HCT116 (cell line): ENCODE data around the gene DRC7. TPM values are rescaled to one million over a fixed set of nuclear protein-coding genes. Genes with fewer than 3 reads are reported as not detected.

Experiments
- ATAC-seq: fragments of 200-7000 bp; cut with Tn5 transposase; 2 replicates; pipeline ENCODE4 v1.9.1; 2020; ENCODE audit warnings: mild to moderate bottlenecking, moderate library complexity
- BruUV-seq: library from RNA; stranded (reverse); fragments of 400-500 nt; replicated peaks from 2 replicates; lab custom pipeline; 2021; lab: Mats Ljungman, UMichigan
- CTCF ChIA-PET: fragments of 300-600 bp; sonication (Branson Sonifier 250); formaldehyde crosslinking; loops from one replicate; lab custom pipeline; 2021; ENCODE audit warnings: antibody characterized with exemption; lab: Charles Lee
- POLR2A ChIA-PET: fragments of 300-600, 350-600 bp; sonication (Branson Sonifier 250); formaldehyde crosslinking; loops from one replicate; lab custom pipeline; 2021; ENCODE audit warnings: antibody characterized with exemption; lab: Charles Lee
- RAD21 ChIA-PET, 2 experiments: fragments of 300-600 bp; sonication (Branson Sonifier 250); formaldehyde crosslinking; loops; one replicate each; lab custom pipeline; 2023; ENCODE audit warnings: low total read pairs in 2 of 2; ENCODE audit not compliant: uncharacterized antibody in 2 of 2, unreplicated experiment in 2 of 2, low non-redundant PET in 1 of 2; lab: Charles Lee
- DNase-seq: peaks from one replicate; pipeline ENCODE4 v3.0.0-alpha.2; 2010; ENCODE audit warnings: low read depth, low spot score
- H2AFZ ChIP-seq: fragments of 200-600 bp; shearing (Covaris generic), sonication (generic); 2 replicates; pipeline ENCODE4 v1.6.1; 2017; ENCODE audit warnings: low read depth, mixed run types, mixed read lengths, antibody characterized with exemption, low read length; ENCODE audit not compliant: poor library complexity, severe bottlenecking
- H3K27ac ChIP-seq: 2 replicates; pipeline ENCODE4 v1.5.1; 2012; ENCODE audit warnings: low read depth, low read length
- H3K27me3 ChIP-seq: fragments of 200-600 bp; sonication (generic); 2 replicates; pipeline ENCODE4 v1.6.1; 2016; ENCODE audit warnings: mixed run types, low read length, mixed read lengths; ENCODE audit not compliant: insufficient read depth
- H3K36me3 ChIP-seq, 2 experiments: fragments of 200-500 bp in 1 of 2; fragments of 200-600 bp in 1 of 2; sonication (Bioruptor generic) in 1 of 2; sonication (generic) in 1 of 2; 2 replicates each; pipeline versions ENCODE4 v1.5.1 to v1.6.1; 2014 to 2016; ENCODE audit warnings: low read length in 2 of 2, inconsistent platforms in 1 of 2, mixed read lengths in 1 of 2, mixed run types in 1 of 2; ENCODE audit not compliant: insufficient read depth in 2 of 2, control insufficient read depth in 1 of 2
- H3K4me1 ChIP-seq, 2 experiments: fragments of 200-600 bp in 1 of 2; sonication (generic) in 1 of 2; 2 replicates each; pipeline versions ENCODE4 v1.5.1 to v1.6.1; 2012 to 2017; ENCODE audit warnings: low read length in 2 of 2, inconsistent platforms in 1 of 2, mild to moderate bottlenecking in 1 of 2, mixed read lengths in 1 of 2, mixed run types in 1 of 2, moderate library complexity in 1 of 2; ENCODE audit not compliant: insufficient read depth in 2 of 2, control insufficient read depth in 1 of 2
- H3K4me2 ChIP-seq: fragments of 200-600 bp; sonication (generic); 2 replicates; pipeline ENCODE4 v1.6.1; 2017; ENCODE audit warnings: mixed run types, low read length, mixed read lengths
- H3K4me3 ChIP-seq, 2 experiments: fragments of 200-600 bp in 1 of 2; sonication (generic) in 1 of 2; replicated peaks in 1 of 2; 2 replicates each; pipeline ENCODE4 v1.5.1; 2011 to 2016; ENCODE audit warnings: low read length in 2 of 2, control low read depth in 1 of 2, low read depth in 1 of 2, mild to moderate bottlenecking in 1 of 2, mixed read lengths in 1 of 2, mixed run types in 1 of 2
- H3K79me2 ChIP-seq: fragments of 200-600 bp; sonication (generic); 2 replicates; pipeline ENCODE4 v1.6.1; 2017; ENCODE audit warnings: mild to moderate bottlenecking, mixed run types, low read length, moderate library complexity, mixed read lengths; ENCODE audit not compliant: insufficient read depth
- H3K9ac ChIP-seq: fragments of 200-600 bp; sonication (generic); 2 replicates; pipeline ENCODE4 v1.6.1; 2016; ENCODE audit warnings: low read length, mixed read lengths
- H3K9me2 ChIP-seq: fragments of 200-600 bp; sonication (generic), shearing (Covaris generic); 2 replicates; pipeline ENCODE4 v1.6.1; 2017; ENCODE audit warnings: mixed run types, mild to moderate bottlenecking, moderate library complexity; ENCODE audit not compliant: insufficient read depth
- H3K9me3 ChIP-seq, 2 experiments: fragments of 200-500 bp in 1 of 2; fragments of 200-600 bp in 1 of 2; sonication (Bioruptor generic) in 1 of 2; sonication (generic) in 1 of 2; 2 replicates each; pipeline ENCODE4 v1.6.1; 2014 to 2017; ENCODE audit warnings: low read length in 2 of 2, mixed read lengths in 2 of 2, inconsistent platforms in 1 of 2, low read depth in 1 of 2, mild to moderate bottlenecking in 1 of 2, mixed run types in 1 of 2, moderate library complexity in 1 of 2; ENCODE audit not compliant: control insufficient read depth in 1 of 2, insufficient read depth in 1 of 2
- H4K20me1 ChIP-seq: fragments of 200-600 bp; sonication (generic), shearing (Covaris generic); 2 replicates; pipeline ENCODE4 v1.6.1; 2017; ENCODE audit warnings: mixed run types, mild to moderate bottlenecking, moderate library complexity; ENCODE audit not compliant: insufficient read depth
- CBX3 ChIP-seq: IDR thresholded peaks from 2 replicates; pipeline ENCODE4 v1.6.1; 2012; ENCODE audit warnings: low read depth
- CEBPB ChIP-seq: IDR thresholded peaks from 2 replicates; pipeline ENCODE4 v1.6.1; 2012; ENCODE audit warnings: low read depth
- EGR1 ChIP-seq: IDR thresholded peaks from 2 replicates; pipeline ENCODE4 v1.6.1; 2012; ENCODE audit warnings: low read depth
- ELF1 ChIP-seq: IDR thresholded peaks from 2 replicates; pipeline ENCODE4 v1.6.1; 2012; ENCODE audit warnings: low read depth, borderline replicate concordance
- EZH2 ChIP-seq: fragments of 200-600 bp; sonication (generic); IDR thresholded peaks from 2 replicates; pipeline ENCODE4 v1.6.1; 2017; ENCODE audit warnings: antibody characterized with exemption, mixed run types
- FOSL1 ChIP-seq: IDR thresholded peaks from 2 replicates; pipeline ENCODE4 v1.6.1; 2012; ENCODE audit warnings: low read depth
- MAX ChIP-seq: IDR thresholded peaks from 2 replicates; pipeline ENCODE4 v1.6.1; 2012
- RAD21 ChIP-seq: IDR thresholded peaks from 2 replicates; pipeline ENCODE4 v1.6.1; 2012; ENCODE audit warnings: low read depth, mild to moderate bottlenecking
- SRF ChIP-seq: IDR thresholded peaks from 2 replicates; pipeline ENCODE4 v1.6.1; 2012; ENCODE audit warnings: low read depth
- ZFX ChIP-seq: fragments of 450-650 bp; IDR thresholded peaks from 2 replicates; pipeline ENCODE4 v1.6.1; 2017
- ZNF274 ChIP-seq: fragments of 200-500 bp; sonication (Bioruptor generic); IDR thresholded peaks from 2 replicates; pipeline ENCODE4 v1.6.1; 2014; ENCODE audit warnings: mild to moderate bottlenecking, low read depth, low read length, inconsistent platforms
- intact Hi-C: fragments of 100-400 bp; cut with micrococcal nuclease; formaldehyde crosslinking; loops from 2 replicates; pipeline ENCODE4 v1.10.0; 2022
- total RNA-seq: library from RNA; stranded (reverse); gene quantifications from one replicate; pipeline ENCODE4 v1.2.1, GENCODE V29; 2021; ENCODE audit not compliant: unreplicated experiment
- TF ChIP-seq, protein P1 (sequence below): IDR thresholded peaks from 2 replicates; pipeline ENCODE4 v1.6.1; 2012
- TF ChIP-seq, protein P2 (sequence below), 3 experiments: fragments of 200-600 bp in 1 of 3; sonication (generic) in 1 of 3; IDR thresholded peaks in 2 of 3; conservative IDR thresholded peaks in 1 of 3; 2 replicates each; pipeline ENCODE4 v1.5.1; 2012 to 2017; ENCODE audit warnings: low read depth in 2 of 3, low read length in 2 of 3, antibody characterized with exemption in 1 of 3, borderline replicate concordance in 1 of 3, control low read depth in 1 of 3, mild to moderate bottlenecking in 1 of 3, mixed read lengths in 1 of 3, mixed run types in 1 of 3, moderate library complexity in 1 of 3; ENCODE audit not compliant: insufficient read depth in 1 of 3
- TF ChIP-seq, protein P3 (sequence below): IDR thresholded peaks from 2 replicates; pipeline ENCODE4 v1.6.1; 2011; ENCODE audit warnings: mild to moderate bottlenecking, low read length, moderate library complexity; ENCODE audit not compliant: insufficient replicate concordance; ENCODE audit errors: extremely low read depth

Gene DRC7
- total RNA-seq, 1 experiment from 2014 or later, result 0.91 TPM

GRCh38 chr16:57675741-57676551, 18.7 kb upstream of the DRC7 start:
- H2AFZ ChIP-seq, result no peak overlapping the region
- TF ChIP-seq, protein P1, sequence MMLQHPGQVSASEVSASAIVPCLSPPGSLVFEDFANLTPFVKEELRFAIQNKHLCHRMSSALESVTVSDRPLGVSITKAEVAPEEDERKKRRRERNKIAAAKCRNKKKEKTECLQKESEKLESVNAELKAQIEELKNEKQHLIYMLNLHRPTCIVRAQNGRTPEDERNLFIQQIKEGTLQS, result no peak
- no peak for TF ChIP-seq CEBPB
- no peak for TF ChIP-seq EGR1
- TF ChIP-seq ELF1, result no peak
- TF ChIP-seq, all 23 proteins: peak for 0
- no peak for ATAC-seq
- ChIA-PET POLR2A (no interaction called here), CTCF (interaction anchor here (1.3 kb wide), 1 partner anchor 85 kb away, joined by 3 read pairs; no protein-coding TSS in a partner anchor), RAD21 (no interaction called here)
- Histone ChIP-seq H3K79me2 (no peaks in the 10 kb centered on the region), H3K4me1 (peaks cover 8 to 16% of the 10 kb centered on the region in 2 experiments), H3K36me3 (no peaks in the 10 kb centered on the region), H4K20me1 (no peaks in the 10 kb centered on the region), H3K9ac (no peak overlapping the region), H3K27ac (no peak overlapping the region), H3K27me3 (peaks cover 6% of the 10 kb centered on the region; the same call in 1 of the 2 replicates), H3K4me2 (no peak overlapping the region), H3K9me2 (no peaks in the 10 kb centered on the region), H3K9me3 (no peaks in the 10 kb centered on the region), H3K4me3 (no peak overlapping the region)
- DNase-seq, result no peak
- intact Hi-C loops, result no loop called here
- no TSS peak for BruUV-seq

GRCh38 chr16:57676553-57677085, 18.0 kb upstream of the DRC7 start:
- Histone ChIP-seq H3K4me3 (no peak overlapping the region), H3K79me2 (no peaks in the 10 kb centered on the region), H3K4me2 (no peak overlapping the region), H3K27me3 (peaks cover 6% of the 10 kb centered on the region; the same call in 1 of the 2 replicates), H3K9me2 (no peaks in the 10 kb centered on the region), H3K9me3 (no peaks in the 10 kb centered on the region), H3K27ac (no peak overlapping the region), H4K20me1 (no peaks in the 10 kb centered on the region), H3K9ac (no peak overlapping the region), H3K4me1 (peaks cover under 1 to 10% of the 10 kb centered on the region in 2 experiments), H2AFZ (no peak overlapping the region), H3K36me3 (no peaks in the 10 kb centered on the region)
- no TSS peak for BruUV-seq
- ChIA-PET RAD21 (no interaction called here), CTCF (interaction anchor here (1.3 kb wide), 1 partner anchor 85 kb away, joined by 3 read pairs; no protein-coding TSS in a partner anchor), POLR2A (no interaction called here)
- intact Hi-C loops, result no loop called here
- DNase-seq (no peak), ATAC-seq (no peak)
- TF ChIP-seq MAX (no peak), ELF1 (no peak), ZFX (no peak), CBX3 (no peak), RAD21 (no peak), EZH2 (no peak), FOSL1 (no peak), ZNF274 (no peak), SRF (no peak)
- TF ChIP-seq, protein P1, result no peak
- TF ChIP-seq, protein P2, sequence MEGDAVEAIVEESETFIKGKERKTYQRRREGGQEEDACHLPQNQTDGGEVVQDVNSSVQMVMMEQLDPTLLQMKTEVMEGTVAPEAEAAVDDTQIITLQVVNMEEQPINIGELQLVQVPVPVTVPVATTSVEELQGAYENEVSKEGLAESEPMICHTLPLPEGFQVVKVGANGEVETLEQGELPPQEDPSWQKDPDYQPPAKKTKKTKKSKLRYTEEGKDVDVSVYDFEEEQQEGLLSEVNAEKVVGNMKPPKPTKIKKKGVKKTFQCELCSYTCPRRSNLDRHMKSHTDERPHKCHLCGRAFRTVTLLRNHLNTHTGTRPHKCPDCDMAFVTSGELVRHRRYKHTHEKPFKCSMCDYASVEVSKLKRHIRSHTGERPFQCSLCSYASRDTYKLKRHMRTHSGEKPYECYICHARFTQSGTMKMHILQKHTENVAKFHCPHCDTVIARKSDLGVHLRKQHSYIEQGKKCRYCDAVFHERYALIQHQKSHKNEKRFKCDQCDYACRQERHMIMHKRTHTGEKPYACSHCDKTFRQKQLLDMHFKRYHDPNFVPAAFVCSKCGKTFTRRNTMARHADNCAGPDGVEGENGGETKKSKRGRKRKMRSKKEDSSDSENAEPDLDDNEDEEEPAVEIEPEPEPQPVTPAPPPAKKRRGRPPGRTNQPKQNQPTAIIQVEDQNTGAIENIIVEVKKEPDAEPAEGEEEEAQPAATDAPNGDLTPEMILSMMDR (IDR thresholded peaks at IDR 0.05 in 2 of 3, conservative IDR thresholded peaks at IDR 0.05 in 1 of 3; ENCODE audit: borderline replicate concordance in 1 of 3, insufficient read depth in 1 of 3, low read depth in 2 of 3, low read length in 2 of 3), result no peak
- TF ChIP-seq, protein P3, sequence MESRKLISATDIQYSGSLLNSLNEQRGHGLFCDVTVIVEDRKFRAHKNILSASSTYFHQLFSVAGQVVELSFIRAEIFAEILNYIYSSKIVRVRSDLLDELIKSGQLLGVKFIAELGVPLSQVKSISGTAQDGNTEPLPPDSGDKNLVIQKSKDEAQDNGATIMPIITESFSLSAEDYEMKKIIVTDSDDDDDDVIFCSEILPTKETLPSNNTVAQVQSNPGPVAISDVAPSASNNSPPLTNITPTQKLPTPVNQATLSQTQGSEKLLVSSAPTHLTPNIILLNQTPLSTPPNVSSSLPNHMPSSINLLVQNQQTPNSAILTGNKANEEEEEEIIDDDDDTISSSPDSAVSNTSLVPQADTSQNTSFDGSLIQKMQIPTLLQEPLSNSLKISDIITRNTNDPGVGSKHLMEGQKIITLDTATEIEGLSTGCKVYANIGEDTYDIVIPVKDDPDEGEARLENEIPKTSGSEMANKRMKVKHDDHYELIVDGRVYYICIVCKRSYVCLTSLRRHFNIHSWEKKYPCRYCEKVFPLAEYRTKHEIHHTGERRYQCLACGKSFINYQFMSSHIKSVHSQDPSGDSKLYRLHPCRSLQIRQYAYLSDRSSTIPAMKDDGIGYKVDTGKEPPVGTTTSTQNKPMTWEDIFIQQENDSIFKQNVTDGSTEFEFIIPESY, result no peak
